ENCODE data around the gene NAALADL1.

GRCh38 chr11:65035579-65035978 is 22.8 kb downstream of the NAALADL1 start:
- TF ChIP-seq POLR2A (IDR thresholded peaks at IDR 0.05; ENCODE audit: low read depth, low read length): no peak
- no peak for TF ChIP-seq POLR2AphosphoS5 (IDR thresholded peaks at IDR 0.05; ENCODE audit: low read depth, low read length)
